GM18858 (cell line): Measurements from ENCODE around the gene TXNDC2.
"Not testable (repeated sequence)": the region's sequence is repeated elsewhere in the genome, so short reads cannot be mapped to it uniquely, and the experiment has no call there.

ENCODE experiments used
- ATAC-seq: cut with Tn5 transposase; IDR thresholded peaks from one replicate; pipeline ENCODE4 v1.9.1; 2021; ENCODE audit not compliant: unreplicated experiment

Gene TXNDC2

DNA sequence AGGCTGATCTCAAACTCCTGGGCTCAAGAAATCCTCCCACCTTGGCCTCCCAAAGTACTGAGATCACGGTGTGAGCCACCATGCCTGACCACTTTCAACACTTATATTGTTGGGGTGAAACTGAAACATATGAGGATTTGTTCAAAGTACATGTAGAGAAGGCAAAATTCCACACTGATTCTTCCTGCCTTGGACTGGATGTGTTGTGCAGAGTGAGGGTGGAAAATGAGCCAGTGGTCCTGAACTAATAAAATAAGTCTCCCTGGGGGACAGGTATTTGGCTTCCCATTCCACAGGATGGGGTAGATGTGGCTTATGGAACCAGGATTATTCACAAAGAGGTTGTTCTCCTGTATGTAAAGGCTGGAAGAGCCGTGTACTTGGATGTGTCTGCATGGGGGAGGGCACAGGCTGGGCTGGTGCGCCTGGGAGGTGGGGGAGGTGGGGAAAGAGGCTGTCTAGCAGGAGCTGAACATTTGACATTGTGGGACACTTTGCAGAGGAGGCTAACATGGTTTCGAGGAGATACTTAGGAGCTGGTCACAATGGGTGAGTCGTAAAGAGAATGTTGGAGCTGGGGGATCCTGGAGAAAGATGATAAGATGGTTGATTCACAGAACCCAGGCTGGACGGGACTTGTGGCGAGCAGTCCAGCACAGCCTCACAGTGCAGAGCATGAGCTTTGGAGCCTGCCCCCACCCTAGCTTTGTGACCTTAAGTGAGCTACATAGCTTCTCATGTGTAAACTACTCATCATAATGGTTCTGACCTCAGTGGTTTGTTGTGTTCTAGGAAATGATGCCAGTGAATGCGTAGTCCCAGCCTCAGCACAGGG lies at the start of gene TXNDC2:
TXNDC2 (plus strand) TSS at position 804 of the 835 bp plus-strand sequence. CDS start 708 bp downstream, outside the sequence.
- no peak for ATAC-seq

GRCh38 chr18:9838144-9838877 lies 47.5 kb upstream of the TXNDC2 start:
- no peak for ATAC-seq

DNA sequence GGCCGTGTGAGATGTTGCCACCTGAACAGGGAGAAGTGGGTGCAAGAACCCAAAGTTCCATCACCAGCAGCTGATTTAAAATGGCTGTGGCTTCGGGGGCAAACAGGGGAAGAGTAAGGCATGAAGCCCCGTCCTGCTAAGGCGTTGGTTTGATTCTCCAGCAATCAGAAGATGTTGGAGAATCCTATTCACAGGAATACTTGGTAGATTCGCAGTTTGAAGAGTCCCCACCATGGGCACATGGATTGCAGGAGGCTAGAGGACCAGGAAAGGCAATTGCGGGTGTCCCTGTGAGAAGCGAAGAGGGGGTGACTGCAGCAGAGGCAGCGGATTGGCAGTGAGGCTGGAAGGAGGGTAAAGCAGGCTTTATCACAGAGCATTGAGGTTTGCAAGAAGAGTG lies 46.6 kb upstream of the TXNDC2 start:
- ATAC-seq, result no peak

GRCh38 chr18:9839853-9840252 lies 45.9 kb upstream of the TXNDC2 start:
- no peak for ATAC-seq

- no peak for ATAC-seq
These were observed 44.0 kb upstream of the TXNDC2 start for GRCh38 chr18:9841752-9842151.

- no peak for ATAC-seq
These were observed 43.3 kb upstream of the TXNDC2 start for GRCh38 chr18:9842448-9842847.

- ATAC-seq, result no peak
These were observed 40.5 kb upstream of the TXNDC2 start for GRCh38 chr18:9845256-9845655.

DNA sequence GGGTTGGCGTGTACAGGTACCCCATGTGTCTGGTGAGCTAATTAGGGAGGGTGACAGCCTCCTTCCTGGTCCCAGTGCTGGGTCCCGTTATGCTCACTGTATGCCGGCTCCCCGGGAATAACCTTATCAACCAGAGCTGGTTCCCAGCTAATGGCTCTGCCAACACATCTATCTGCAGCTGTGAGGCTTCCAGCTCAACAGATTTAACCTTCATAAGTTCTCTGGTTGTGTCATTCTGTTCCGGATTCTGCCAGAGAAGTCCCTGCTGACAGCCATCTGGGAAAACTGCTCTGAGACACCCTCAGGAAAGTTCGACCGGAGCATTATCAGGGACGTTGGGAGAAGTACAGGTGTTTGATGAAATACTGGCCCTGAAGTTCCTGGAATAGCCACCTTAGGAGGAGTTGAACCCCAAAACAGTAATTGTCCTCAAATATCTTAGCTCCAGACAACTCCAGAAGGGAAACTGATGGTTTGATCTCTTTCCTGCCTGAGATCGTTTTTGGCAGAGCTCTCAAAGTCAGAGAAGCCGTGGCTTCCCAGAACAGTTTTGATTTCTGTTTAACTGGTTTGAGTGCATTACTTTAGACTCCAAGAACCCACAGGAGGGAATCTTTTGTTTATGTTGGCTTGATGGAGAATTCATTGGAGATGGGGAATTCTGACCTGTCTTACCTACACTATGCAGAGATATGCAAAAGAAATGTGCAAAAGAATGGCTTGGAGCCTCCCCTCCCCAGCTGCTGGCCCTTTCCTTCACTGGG lies 39.4 kb upstream of the TXNDC2 start:
- ATAC-seq, result no peak

GRCh38 chr18:9848170-9848879 lies 37.4 kb upstream of the TXNDC2 start:
- ATAC-seq, result no peak

DNA sequence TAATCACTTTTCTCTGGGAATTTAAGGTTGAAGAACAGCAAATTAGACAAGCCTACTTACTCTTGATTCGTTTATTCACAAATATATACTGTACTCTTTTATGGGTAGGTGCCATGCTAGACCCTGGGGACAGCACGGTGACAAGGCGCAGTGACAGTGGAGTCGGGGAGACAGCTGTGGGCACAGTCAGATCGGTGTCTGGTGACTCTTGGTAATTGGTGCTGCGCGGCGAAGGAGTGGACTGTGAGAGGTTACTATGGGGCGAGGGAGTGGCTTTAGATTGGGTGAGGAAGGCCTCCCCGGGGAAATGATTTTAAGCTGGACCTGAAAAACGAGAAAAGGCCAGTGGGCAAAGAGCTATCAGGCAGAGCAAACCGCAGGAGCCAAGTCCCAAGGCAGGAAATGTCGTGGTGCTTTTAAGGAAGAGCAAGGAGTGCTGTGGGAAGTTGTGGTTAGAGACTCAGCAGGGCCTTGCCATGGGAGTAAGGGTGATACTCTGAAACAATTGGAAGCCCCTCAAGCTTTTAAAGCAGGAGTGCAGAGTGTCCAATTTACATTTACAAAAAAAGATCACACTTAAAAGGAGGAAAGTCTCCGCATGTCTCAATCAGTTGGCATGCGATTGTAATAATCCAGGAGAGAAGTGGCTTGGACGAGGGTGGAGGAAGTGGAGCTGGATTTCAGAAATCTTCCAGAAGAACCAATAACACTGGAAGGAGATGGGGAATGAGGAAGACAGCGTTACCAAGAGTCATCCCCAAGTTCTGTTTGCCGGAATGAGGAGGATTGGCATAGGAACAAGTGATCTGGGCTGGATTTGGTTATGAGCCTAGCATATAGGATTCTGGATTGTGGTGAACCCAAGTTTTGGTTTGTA lies 36.1 kb upstream of the TXNDC2 start:
- no peak for ATAC-seq

DNA sequence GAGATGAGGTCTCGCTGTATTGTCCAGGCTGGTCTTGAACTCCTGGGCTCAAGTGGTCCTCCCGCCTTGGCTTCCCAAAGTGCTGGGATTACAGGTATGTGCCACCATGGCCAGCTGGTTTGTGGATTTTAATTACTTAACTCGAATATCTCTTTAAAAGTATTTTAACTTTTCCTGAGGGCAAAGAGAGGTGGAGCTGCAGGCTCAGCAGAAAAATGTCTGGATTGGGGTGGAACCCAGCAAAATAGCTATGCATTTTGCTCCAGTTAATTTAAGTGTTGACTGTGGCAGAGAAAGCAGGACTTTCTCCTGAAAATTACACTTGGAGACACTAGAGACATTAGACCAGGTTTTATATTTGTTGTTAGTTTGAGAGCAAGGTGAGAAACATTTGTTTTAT lies 35.5 kb upstream of the TXNDC2 start:
- no peak for ATAC-seq

DNA sequence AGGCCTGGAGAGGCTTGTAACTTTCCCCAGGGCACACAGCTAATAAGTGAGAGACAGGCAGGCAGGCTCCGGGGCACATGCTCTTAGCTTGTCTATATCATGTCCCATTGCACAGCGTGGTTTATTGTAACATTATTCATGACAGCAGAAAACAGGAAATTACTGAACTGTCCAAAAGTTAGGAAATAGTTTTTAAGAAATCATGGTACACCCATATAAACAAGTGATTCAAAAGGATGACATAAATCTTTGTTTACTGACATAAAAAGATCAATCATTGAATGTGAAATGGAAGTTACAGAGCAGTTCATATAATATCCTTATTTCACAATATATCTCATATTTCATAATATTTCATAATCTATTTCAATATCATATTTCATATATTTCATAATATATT lies 34.3 kb upstream of the TXNDC2 start:
- no peak for ATAC-seq

DNA sequence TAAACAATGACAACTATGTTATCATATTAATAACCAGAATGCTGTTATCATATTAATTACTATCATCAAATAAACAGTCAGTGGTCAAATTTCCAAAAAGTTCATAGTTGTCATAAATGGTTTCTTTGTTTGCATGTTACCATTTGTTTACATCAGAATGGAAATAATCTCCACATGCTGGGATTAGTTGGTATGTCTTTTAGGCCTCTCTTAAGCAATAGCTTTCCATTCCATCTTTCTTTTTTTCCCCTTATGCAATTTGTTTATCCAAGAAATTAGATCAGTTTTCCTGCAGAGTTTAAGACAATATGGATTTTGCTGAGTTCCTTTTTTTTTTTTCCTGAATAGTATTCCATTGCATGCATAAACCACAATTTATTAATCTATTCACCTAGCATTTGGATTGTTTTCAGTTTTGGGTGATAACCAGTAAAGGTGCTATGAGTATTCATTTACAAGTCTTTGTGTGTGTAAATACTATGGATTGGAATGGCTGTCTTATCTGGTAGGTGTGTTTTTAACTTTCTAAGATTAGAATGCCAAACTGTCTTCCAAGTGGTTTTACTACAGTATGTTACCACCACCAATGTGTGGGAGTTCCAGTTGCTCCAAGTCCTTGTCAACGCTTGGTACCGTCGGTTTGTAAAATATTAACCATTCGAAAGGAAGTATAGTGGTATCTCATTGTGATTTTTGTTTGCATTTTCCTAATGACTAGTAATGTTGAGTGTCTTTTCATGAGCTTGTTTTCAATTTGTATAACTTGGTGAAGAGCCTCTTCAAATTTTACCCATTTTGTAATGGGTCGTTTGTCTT lies 33.3 kb upstream of the TXNDC2 start:
- ATAC-seq, result no peak

GRCh38 chr18:9854801-9855676 lies 30.7 kb upstream of the TXNDC2 start:
- ATAC-seq, result no peak

GRCh38 chr18:9855681-9856080 lies 30.1 kb upstream of the TXNDC2 start:
- ATAC-seq, result no peak

- ATAC-seq, result no peak
These were observed 29.7 kb upstream of the TXNDC2 start for GRCh38 chr18:9856092-9856491.

DNA sequence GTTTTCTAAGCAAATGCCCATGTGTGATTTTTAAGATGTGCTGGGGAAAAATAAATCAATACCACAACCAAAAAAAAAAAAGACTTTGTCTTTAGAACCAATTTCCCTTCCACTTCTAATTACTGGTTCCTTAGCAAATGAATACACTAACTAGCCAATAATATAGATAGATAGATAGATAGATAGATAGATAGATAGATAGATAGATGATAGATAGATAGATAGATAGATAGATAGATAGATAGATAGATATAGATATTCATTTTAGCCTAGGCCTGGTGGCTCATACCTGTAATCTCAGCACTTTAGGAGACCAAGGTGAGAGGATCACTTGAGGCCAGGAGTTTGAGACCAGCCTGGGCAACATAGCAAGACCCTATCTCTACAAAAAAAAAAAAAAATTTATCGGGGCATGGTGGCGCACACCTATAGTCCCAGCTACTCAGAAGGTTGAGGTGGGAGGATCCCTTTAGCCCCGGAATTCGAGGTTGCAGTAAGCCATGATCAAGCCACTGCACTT lies 28.2 kb upstream of the TXNDC2 start:
- ATAC-seq, result not testable (repeated sequence)

- ATAC-seq, result no peak
These were observed 27.1 kb upstream of the TXNDC2 start for GRCh38 chr18:9858642-9859041.
